IPS DF 6.9 (cell line): Measurements from ENCODE around the gene FOXO1.
"Not testable (repeated sequence)": the region's sequence is repeated elsewhere in the genome, so short reads cannot be mapped to it uniquely, and the experiment has no call there.

Experiments used
- DNase-seq: peaks from one replicate; pipeline ENCODE4 v3.0.0-alpha.2; 2013; ENCODE audit warnings: low read depth, low spot score
- H3K27ac ChIP-seq: one replicate; pipeline ENCODE4 v1.5.1; 2013; ENCODE audit warnings: low read length, control low read depth
- H3K27me3 ChIP-seq: 2 replicates; pipeline ENCODE4 v1.6.1; 2013; ENCODE audit warnings: mild to moderate bottlenecking, low read length; ENCODE audit not compliant: control insufficient read depth, insufficient read depth
- H3K36me3 ChIP-seq: 2 replicates; pipeline ENCODE4 v1.6.1; 2013; ENCODE audit warnings: low read length; ENCODE audit not compliant: control insufficient read depth, insufficient read depth
- H3K4me1 ChIP-seq: 2 replicates; pipeline ENCODE4 v1.6.1; 2013; ENCODE audit warnings: low read length; ENCODE audit not compliant: control insufficient read depth, insufficient read depth
- H3K4me3 ChIP-seq: 2 replicates; pipeline ENCODE4 v1.5.1; 2013; ENCODE audit warnings: mild to moderate bottlenecking, low read length
- H3K9me3 ChIP-seq: 2 replicates; pipeline ENCODE4 v1.6.1; 2013; ENCODE audit warnings: low read length, inconsistent platforms; ENCODE audit not compliant: control insufficient read depth, insufficient read depth
- WGBS: extraction: QIAGEN DNeasy Blood & Tissue Kit; methylation state at CpG from one replicate; pipeline ENCODE4 v1.1.7; 2013; ENCODE audit warnings: mixed read lengths, missing lambda C conversion rate; ENCODE audit not compliant: insufficient read length, insufficient coverage; 5-methylcytosine and 5-hydroxymethylcytosine counted together

The FOXO1 gene

DNA sequence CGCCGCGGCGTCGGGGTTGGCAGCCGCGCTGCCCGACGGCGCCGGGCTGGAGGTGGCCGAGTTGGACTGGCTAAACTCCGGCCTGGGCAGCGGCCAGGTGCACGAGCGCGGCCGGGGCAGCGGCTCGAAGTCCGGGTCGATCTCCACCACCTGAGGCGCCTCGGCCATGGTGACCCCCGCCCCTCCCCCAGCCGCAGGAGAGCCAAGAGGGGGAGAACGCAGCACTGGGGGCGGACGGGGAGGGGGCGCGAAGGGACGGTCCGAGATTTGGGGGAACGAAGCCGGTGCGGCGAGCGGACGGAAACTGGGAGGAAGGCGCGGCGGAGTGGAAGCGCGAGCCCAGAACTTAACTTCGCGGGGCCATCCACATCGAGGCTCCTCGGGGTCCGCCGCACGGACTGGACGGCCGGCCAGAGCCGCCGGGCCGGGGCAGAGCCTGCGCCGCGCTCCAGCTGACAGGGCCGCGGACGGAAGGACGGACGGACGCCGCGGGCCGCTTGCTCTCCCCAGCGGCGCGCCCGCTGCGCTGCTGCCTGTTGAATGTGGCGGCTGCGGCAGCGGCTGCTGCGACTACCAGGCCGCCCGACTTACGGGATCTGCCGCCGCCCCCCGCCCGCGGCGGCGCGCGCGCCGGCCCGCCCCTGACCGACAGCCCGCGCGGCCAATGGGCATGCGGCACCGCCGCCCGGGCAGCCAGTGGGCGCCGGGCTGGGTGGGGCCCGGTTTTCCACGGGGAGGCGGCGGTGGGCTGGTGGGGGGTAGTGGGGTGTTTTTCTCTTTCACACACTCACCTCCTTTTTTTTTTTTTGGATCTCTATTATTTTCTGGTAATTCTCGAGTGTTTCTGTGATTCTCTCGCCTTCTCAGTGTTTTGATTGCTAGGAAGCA, at the start of gene FOXO1:
FOXO1 (minus strand) TSS at position 597 of the 888 bp plus-strand sequence; CDS start at position 168, 429 bp downstream.
- WGBS: no CpG with 5 or more reads among the region's 108 CpGs
- no peaks in the 10 kb centered on the region for H3K9me3 ChIP-seq
- H3K36me3 ChIP-seq: no peaks in the 10 kb centered on the region
- peaks cover 3% of the 10 kb centered on the region; the same call in 1 of the 2 replicates for H3K4me1 ChIP-seq
- H3K27ac ChIP-seq: no peak within 1 kb of the TSS
- DNase-seq: no peak
- peak within 1 kb of the TSS; percentile 88 for H3K4me3 ChIP-seq
- H3K27me3 ChIP-seq: no peaks in the 10 kb centered on the region

DNA sequence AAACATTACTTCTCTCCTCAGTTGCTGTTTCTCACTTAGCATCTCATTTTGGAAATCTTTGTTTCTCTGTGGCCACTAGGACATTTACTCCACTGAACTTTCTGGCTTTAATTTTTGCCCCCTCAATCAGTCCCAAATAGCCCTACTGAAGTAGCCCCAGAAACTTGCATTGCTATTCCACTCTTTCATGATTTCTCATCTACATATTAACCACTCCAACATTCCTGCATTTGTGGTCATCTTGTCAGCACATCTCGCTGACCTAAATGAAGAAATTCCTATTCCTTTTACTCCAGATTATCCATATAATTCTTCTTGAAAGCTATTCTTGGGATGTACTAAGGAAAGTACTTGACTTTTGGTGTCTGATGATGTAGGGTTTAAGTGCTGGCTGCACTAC, 48.0 kb upstream of the FOXO1 start:
- not testable (repeated sequence) for H3K4me3 ChIP-seq, H3K27me3 ChIP-seq, H3K4me1 ChIP-seq, DNase-seq, H3K9me3 ChIP-seq, H3K27ac ChIP-seq, H3K36me3 ChIP-seq
- no CpG with 5 or more reads among the region's 1 CpG for WGBS

DNA sequence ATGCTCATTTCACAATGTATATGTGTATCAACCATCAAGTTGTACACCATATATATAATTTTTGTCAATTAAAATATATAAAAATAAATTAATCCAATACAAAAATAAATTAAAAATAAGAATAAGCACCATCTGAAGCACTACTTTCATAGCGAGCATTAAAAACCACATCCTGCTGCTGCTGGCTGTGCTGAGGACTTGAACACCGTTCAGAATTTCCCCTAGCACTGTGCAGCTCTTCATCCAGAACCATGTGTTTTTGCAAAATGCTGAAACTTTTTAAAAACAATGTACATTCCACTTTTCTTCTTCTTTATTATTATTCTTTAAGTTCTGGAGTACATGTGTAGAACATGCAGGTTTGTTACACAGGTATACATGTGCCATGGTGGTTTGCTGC, 40.0 kb upstream of the FOXO1 start:
- Histone ChIP-seq H3K4me3 (no peak overlapping the region), H3K4me1 (no peaks in the 10 kb centered on the region), H3K36me3 (no peaks in the 10 kb centered on the region), H3K27ac (no peak overlapping the region), H3K27me3 (no peaks in the 10 kb centered on the region), H3K9me3 (no peaks in the 10 kb centered on the region)
- no peak for DNase-seq
- WGBS: no CpG with 5 or more reads among the region's 2 CpGs

DNA sequence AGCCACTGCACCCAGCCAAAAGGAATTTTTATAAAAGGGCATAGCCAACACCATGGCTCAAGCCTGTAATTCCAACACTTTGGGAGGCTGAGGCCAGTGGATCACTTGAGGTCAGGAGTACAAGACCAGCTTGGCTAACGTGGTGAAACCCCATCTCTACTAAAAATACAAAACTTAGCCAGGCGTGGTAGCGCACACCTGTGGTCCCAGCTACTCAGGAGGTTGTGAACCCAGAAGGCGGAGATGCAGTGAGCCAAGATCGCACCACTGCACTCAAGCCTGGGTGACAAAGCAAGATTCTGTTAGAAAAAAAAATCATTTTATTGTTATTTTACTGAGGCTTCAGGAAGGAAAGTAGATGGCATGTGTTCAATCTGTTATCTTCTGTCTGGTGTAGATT, 31.3 kb upstream of the FOXO1 start:
- Histone ChIP-seq H3K36me3 (no peaks in the 10 kb centered on the region), H3K27ac (no peak overlapping the region), H3K27me3 (no peaks in the 10 kb centered on the region), H3K4me1 (no peaks in the 10 kb centered on the region; the same call in 1 of the 2 replicates), H3K9me3 (no peaks in the 10 kb centered on the region), H3K4me3 (no peak overlapping the region)
- DNase-seq: no peak
- no CpG with 5 or more reads among the region's 5 CpGs for WGBS

DNA sequence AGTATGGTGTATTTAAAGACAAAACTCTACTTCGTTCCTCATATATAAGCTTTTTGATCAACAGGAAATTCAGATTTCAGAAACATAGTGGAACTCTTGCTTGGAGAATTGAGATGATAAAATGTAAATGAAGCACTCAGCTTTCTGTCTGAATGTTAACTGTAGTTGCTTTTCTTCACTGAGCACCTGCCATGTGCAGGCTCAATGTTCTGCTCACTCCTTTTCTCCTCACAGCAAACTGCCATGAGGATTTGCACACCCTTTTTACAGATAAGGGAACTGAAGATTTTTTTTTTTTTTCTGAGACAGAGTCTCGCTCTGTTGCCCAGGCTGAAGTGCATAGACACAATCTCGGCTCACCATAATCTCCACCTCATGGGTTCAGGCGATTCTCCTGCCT, 28.0 kb upstream of the FOXO1 start:
- H3K9me3 ChIP-seq: no peaks in the 10 kb centered on the region
- no CpG with 5 or more reads among the region's 4 CpGs for WGBS
- no peak overlapping the region for H3K27ac ChIP-seq
- DNase-seq: no peak
- H3K4me3 ChIP-seq: no peak overlapping the region
- no peaks in the 10 kb centered on the region; the same call in 1 of the 2 replicates for H3K4me1 ChIP-seq
- H3K27me3 ChIP-seq: no peaks in the 10 kb centered on the region
- no peaks in the 10 kb centered on the region; the same call in 1 of the 2 replicates for H3K36me3 ChIP-seq

DNA sequence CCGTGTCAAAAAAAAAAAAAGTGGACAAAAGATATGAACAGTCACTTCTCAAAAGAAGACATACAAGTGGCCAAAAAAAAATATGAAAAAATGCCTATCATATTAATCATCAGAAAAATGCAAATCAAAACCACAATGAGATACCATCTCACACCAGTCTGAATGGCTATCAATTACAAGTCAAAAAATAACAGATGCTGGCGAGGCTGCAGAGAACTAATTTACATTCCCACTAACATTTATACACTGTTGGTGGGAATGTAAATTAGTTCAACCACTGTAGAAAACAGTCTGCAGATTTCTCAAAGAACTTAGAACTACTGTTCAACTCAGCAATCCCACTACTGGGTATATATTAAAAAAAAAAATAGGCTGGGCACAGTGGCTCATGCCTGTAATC, 26.5 kb upstream of the FOXO1 start:
- Histone ChIP-seq H3K4me1 (no peaks in the 10 kb centered on the region), H3K4me3 (no peak overlapping the region), H3K27ac (no peak overlapping the region), H3K36me3 (no peaks in the 10 kb centered on the region; the same call in 1 of the 2 replicates), H3K9me3 (no peaks in the 10 kb centered on the region), H3K27me3 (no peaks in the 10 kb centered on the region)
- no CpG with 5 or more reads among the region's 2 CpGs for WGBS
- DNase-seq: no peak

DNA sequence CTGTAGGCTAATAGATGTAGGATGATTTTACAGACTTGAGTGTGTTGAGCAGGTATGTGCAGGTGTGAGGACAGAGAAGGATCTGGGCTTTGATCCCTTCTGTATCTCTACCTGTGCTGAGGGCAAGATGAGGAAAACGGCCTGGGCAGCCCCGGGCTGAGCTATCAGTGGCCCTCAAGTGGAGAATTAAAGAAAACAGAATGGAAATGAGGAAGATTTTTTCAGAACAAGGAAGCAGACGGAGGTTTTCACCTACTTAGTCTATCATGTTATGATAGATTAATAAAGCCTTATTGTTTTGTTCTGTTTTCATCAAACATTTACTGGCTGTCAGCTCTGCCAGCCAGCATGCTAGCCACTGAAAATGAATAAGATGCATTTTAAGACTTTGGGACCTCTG, 22.3 kb upstream of the FOXO1 start:
- no CpG with 5 or more reads among the region's 3 CpGs for WGBS
- H3K4me1 ChIP-seq: no peaks in the 10 kb centered on the region
- DNase-seq: no peak
- no peaks in the 10 kb centered on the region for H3K9me3 ChIP-seq
- no peaks in the 10 kb centered on the region; the same call in 1 of the 2 replicates for H3K36me3 ChIP-seq
- H3K27ac ChIP-seq: no peak overlapping the region
- no peak overlapping the region for H3K4me3 ChIP-seq
- no peaks in the 10 kb centered on the region for H3K27me3 ChIP-seq

DNA sequence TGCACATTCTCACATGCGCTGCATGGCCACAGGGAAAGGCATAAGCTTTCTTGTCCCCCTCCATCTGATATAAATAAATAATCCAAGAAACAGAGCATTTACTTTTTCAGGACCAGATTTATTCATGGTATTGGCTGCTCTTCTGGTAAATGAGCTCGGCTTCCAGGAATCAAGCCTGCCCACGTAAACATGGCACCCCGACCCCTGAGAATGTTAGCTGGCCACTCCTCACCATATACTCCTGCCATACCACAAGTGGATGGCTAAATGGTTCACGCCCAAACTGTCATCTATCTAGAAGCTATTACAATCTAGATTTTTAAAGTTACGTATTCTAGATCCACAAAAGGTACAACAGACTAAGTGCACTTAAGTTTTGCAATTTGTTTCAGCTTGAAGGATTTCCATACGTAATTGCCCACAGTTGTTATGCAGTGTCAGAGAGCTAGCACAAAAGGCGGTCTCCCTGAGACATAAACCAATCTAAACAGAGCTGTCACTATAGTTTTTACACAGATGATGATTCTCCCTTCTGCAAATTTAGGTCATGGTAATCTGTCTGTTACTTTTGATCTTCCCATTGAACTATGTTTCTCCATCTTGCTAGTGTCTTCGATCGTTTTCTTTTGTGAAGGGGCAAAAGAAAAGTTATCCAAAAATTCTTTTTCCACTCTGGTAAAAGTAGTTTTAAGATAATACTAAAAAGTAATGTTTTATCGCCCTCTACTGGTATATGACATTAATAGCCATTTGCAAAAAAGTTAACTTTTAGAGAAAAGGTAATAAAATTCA, 16.2 kb upstream of the FOXO1 start:
- H3K36me3 ChIP-seq: no peaks in the 10 kb centered on the region
- no peaks in the 10 kb centered on the region for H3K27me3 ChIP-seq
- WGBS: no CpG with 5 or more reads among the region's 11 CpGs
- no peaks in the 10 kb centered on the region for H3K9me3 ChIP-seq
- H3K4me1 ChIP-seq: peaks cover 5% of the 10 kb centered on the region; the same call in 1 of the 2 replicates
- no peak overlapping the region for H3K4me3 ChIP-seq
- no peak for DNase-seq
- H3K27ac ChIP-seq: no peak overlapping the region

DNA sequence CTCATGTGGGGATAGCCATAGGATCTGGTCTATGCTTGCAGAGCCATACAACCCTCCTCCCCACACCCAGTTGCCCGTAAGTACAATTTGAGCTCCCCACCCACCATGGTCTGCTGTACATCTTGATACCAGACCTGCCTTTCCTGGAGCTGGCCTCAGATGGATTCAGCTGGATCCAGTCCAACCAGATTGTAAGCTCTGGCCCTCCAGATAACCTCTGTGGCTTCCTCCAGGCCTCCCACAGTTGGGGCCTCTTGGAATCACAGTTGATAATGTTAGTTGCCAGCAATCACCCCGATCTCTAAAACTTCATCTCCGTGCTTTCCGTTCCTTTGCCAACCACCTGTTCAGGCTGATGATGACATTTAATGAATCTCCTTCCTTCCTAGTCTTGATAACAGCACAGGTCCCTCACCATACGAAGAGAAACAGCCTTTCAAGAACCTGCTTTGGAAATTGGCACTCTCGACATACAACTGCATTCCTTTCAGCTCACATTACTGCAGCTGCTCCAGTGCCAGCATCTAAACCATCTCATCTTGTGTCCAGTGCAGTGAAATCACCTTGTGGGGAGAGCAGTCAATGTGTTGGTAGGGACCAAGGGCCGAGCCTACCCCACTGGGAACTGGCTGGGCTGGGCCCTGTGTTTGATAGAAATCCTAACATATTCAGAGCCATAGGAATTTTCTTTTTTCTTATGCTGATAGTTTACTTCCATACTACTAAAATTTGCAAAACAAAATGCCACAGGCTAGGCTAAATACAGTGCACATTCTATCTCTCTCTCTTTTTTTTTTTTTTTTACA, 15.1 kb upstream of the FOXO1 start:
- DNase-seq: no peak
- Histone ChIP-seq H3K27ac (peak overlapping the region; percentile 71), H3K4me1 (peaks cover 5% of the 10 kb centered on the region; the same call in 1 of the 2 replicates), H3K27me3 (no peaks in the 10 kb centered on the region), H3K4me3 (peak overlapping the region; percentile 14; the same call in 1 of the 2 replicates), H3K9me3 (no peaks in the 10 kb centered on the region), H3K36me3 (no peaks in the 10 kb centered on the region)
- no CpG with 5 or more reads among the region's 7 CpGs for WGBS
